ENCODE results near the gene JAKMIP1.

- TF ChIP-seq CTCF (conservative IDR thresholded peaks at IDR 0.05; ENCODE audit: low read length) (no peak), EZH2phosphoT487 (IDR thresholded peaks at IDR 0.05; ENCODE audit: borderline replicate concordance, low read depth, low read length) (no peak)
Measured at GRCh38 chr4:6242271-6243029, 42.1 kb upstream of the JAKMIP1 start.

Measured in OCI-LY7 (cell line).